ENCODE results near the gene CIAO2A.

GRCh38 chr15:64024172-64025050, 69.2 kb downstream of the CIAO2A start:
- TF ChIP-seq CTCF (IDR thresholded peaks at IDR 0.05; ENCODE audit: insufficient read depth, low read depth, low read length) (no peak), EZH2 (IDR thresholded peaks at IDR 0.05; ENCODE audit: insufficient read depth, low read length) (no peak)
